IMR-90 (cell line): Measurements from ENCODE around the gene CFAP61. TPM values are rescaled to one million over a fixed set of nuclear protein-coding genes. Genes with fewer than 3 reads are reported as not detected.

Experiments used
- ATAC-seq: fragments of 200-7000 bp; cut with Tn5 transposase; 2 replicates; pipeline ENCODE4 v1.9.1; 2020; ENCODE audit warnings: low read depth, mild to moderate bottlenecking, moderate library complexity
- BruUV-seq: library from RNA; stranded (reverse); fragments of 400-500 nt; replicated peaks from 2 replicates; lab custom pipeline; 2021; lab: Mats Ljungman, UMichigan
- CTCF ChIA-PET: fragments of 300-600 bp; formaldehyde crosslinking; extraction: SDS; loops from one replicate; lab custom pipeline; 2021; ENCODE audit warnings: antibody characterized with exemption; lab: Yijun Ruan, JAX
- POLR2A ChIA-PET: fragments of 300-600 bp; sonication (Branson Sonifier 250); formaldehyde crosslinking; loops from one replicate; lab custom pipeline; 2022; ENCODE audit warnings: antibody characterized with exemption; ENCODE audit not compliant: unreplicated experiment; lab: Charles Lee
- DNase-seq: peaks from one replicate; pipeline ENCODE4 v3.0.0; 2013
- H2AFZ ChIP-seq: replicated peaks from 2 replicates; pipeline ENCODE3; 2013; ENCODE audit warnings: low read length, mild to moderate bottlenecking; ENCODE audit not compliant: poor library complexity
- H2AK5ac ChIP-seq: 2 replicates; pipeline ENCODE4 v1.6.1; 2013; ENCODE audit warnings: low read depth, low read length, inconsistent platforms
- H2AK9ac ChIP-seq: replicated peaks from 2 replicates; pipeline ENCODE3; 2013; ENCODE audit warnings: mild to moderate bottlenecking, low read depth, low read length, moderate library complexity; ENCODE audit not compliant: poor library complexity
- H2BK120ac ChIP-seq: 2 replicates; pipeline ENCODE4 v1.6.1; 2013; ENCODE audit warnings: low read depth, low read length, inconsistent platforms
- H2BK15ac ChIP-seq: 3 replicates; pipeline ENCODE4 v1.6.1; 2013; ENCODE audit warnings: low read depth, low read length, inconsistent platforms
- H2BK20ac ChIP-seq: 2 replicates; pipeline ENCODE4 v1.6.1; 2013; ENCODE audit warnings: low read depth, mild to moderate bottlenecking, inconsistent platforms, low read length, moderate library complexity
- H2BK5ac ChIP-seq: 2 replicates; pipeline ENCODE4 v1.6.1; 2013; ENCODE audit warnings: mild to moderate bottlenecking, low read depth, low read length, inconsistent platforms; ENCODE audit not compliant: poor library complexity, severe bottlenecking
- H3K14ac ChIP-seq: replicated peaks from 2 replicates; pipeline ENCODE4 v1.6.1; 2013; ENCODE audit warnings: low read depth, low read length, inconsistent platforms
- H3K18ac ChIP-seq: 2 replicates; pipeline ENCODE4 v1.6.1; 2013; ENCODE audit warnings: low read depth, low read length, control low read depth
- H3K23ac ChIP-seq: 2 replicates; pipeline ENCODE4 v1.6.1; 2013; ENCODE audit warnings: low read depth, low read length, inconsistent platforms
- H3K27ac ChIP-seq: 2 replicates; pipeline ENCODE4 v1.5.1; 2013; ENCODE audit warnings: mild to moderate bottlenecking, control low read depth, low read length; ENCODE audit not compliant: insufficient read depth
- H3K27me3 ChIP-seq: 2 replicates; pipeline ENCODE4 v1.6.1; 2013; ENCODE audit warnings: low read length; ENCODE audit not compliant: control insufficient read depth, insufficient read depth
- H3K36me3 ChIP-seq: 2 replicates; pipeline ENCODE4 v1.6.1; 2013; ENCODE audit warnings: low read length, mixed read lengths; ENCODE audit not compliant: control insufficient read depth, insufficient read depth
- H3K4ac ChIP-seq: 2 replicates; pipeline ENCODE4 v1.6.1; 2013; ENCODE audit warnings: low read depth, low read length, inconsistent platforms
- H3K4me1 ChIP-seq: 2 replicates; pipeline ENCODE4 v1.6.1; 2013; ENCODE audit warnings: low read length, mixed read lengths; ENCODE audit not compliant: control insufficient read depth, insufficient read depth
- H3K4me2 ChIP-seq: 2 replicates; pipeline ENCODE4 v1.6.1; 2013; ENCODE audit warnings: low read depth, mild to moderate bottlenecking, control low read depth, low read length, moderate library complexity
- H3K4me3 ChIP-seq: 2 replicates; pipeline ENCODE4 v1.5.1; 2013; ENCODE audit warnings: low read depth, mild to moderate bottlenecking, control low read depth, low read length, moderate library complexity; ENCODE audit not compliant: insufficient read depth
- H3K56ac ChIP-seq: 2 replicates; pipeline ENCODE4 v1.6.1; 2013; ENCODE audit warnings: low read length, inconsistent platforms; ENCODE audit not compliant: insufficient read depth; ENCODE audit errors: extremely low read depth
- H3K79me1 ChIP-seq, 2 experiments: 2 replicates each; pipeline ENCODE4 v1.6.1; 2013; ENCODE audit warnings: low read length in 2 of 2, inconsistent platforms in 1 of 2, low read depth in 1 of 2
- H3K9ac ChIP-seq: 2 replicates; pipeline ENCODE4 v1.6.1; 2013; ENCODE audit warnings: low read depth, low read length, control low read depth
- H3K9me1 ChIP-seq: 2 replicates; pipeline ENCODE4 v1.6.1; 2013; ENCODE audit warnings: low read length, inconsistent platforms; ENCODE audit not compliant: insufficient read depth
- H3K9me3 ChIP-seq: 2 replicates; pipeline ENCODE4 v1.6.1; 2013; ENCODE audit warnings: low read length; ENCODE audit not compliant: control insufficient read depth, insufficient read depth
- H4K20me1 ChIP-seq: 2 replicates; pipeline ENCODE4 v1.6.1; 2013; ENCODE audit warnings: low read length, inconsistent platforms; ENCODE audit not compliant: insufficient read depth
- H4K5ac ChIP-seq: 2 replicates; pipeline ENCODE4 v1.6.1; 2013; ENCODE audit warnings: mild to moderate bottlenecking, low read depth, low read length, control low read depth
- H4K8ac ChIP-seq, 2 experiments: 2 replicates each; pipeline ENCODE4 v1.6.1; 2013; ENCODE audit warnings: low read depth in 2 of 2, low read length in 2 of 2, control low read depth in 1 of 2, inconsistent platforms in 1 of 2
- H4K91ac ChIP-seq: 2 replicates; pipeline ENCODE4 v1.6.1; 2013; ENCODE audit warnings: low read depth, low read length, inconsistent platforms; ENCODE audit not compliant: insufficient read depth
- NFE2L2 ChIP-seq: fragments of 150-350 bp; IDR thresholded peaks from 2 replicates; pipeline ENCODE4 v1.6.1; 2016; ENCODE audit warnings: low read depth, mild to moderate bottlenecking, low read length
- WGBS, 2 experiments: methylation state at CpG; one replicate each; pipeline versions ENCODE4 v1.1.5 to v1.1.7; 2013; ENCODE audit warnings: missing lambda C conversion rate in 2 of 2; ENCODE audit not compliant: insufficient read length in 1 of 2; ENCODE audit errors: extremely low coverage in 2 of 2; 5-methylcytosine and 5-hydroxymethylcytosine counted together
- dilution Hi-C: fragments of 300-500 bp; cut with HindIII; formaldehyde crosslinking; loops from one replicate; pipeline ENCODE4 v1.14.3; 2018; ENCODE audit warnings: low sequenced_read_pairs; ENCODE audit not compliant: unreplicated experiment
- in situ Hi-C: fragments of 300-500 bp; cut with MboI; formaldehyde crosslinking; loops from 3 replicates; pipeline ENCODE4 v1.14.3; 2019; ENCODE audit warnings: low sequenced_read_pairs, inconsistent platforms, mixed read lengths
- intact Hi-C: fragments of 100-400 bp; cut with micrococcal nuclease; formaldehyde crosslinking; loops from 2 replicates; pipeline ENCODE4 v1.10.0; 2022
- polyA plus RNA-seq, 3 experiments: library from polyadenylated mRNA; depleted of rRNA; stranded (reverse); fragments of >200 nt; gene quantifications; 2 replicates each; pipeline ENCODE4 v1.2.3, GENCODE V29; 2012; ENCODE audit warnings: low replicate concordance in 1 of 3
- total RNA-seq: library from RNA; depleted of rRNA; stranded (reverse); fragments of >200 nt; gene quantifications from 2 replicates; pipeline ENCODE4 v1.2.3, GENCODE V29; 2012

CFAP61 gene
- total and polyA plus RNA-seq, 2 of the 4 experiments (the other 2 are of a cell fraction): 0.07 TPM; not detected in 1

GRCh38 chr20:20295621-20296498, 243.5 kb downstream of the CFAP61 start:
- Histone ChIP-seq H3K9ac (no peak overlapping the region), H2AK5ac (no peak overlapping the region), H3K9me1 (no peaks in the 10 kb centered on the region), H2BK20ac (no peak overlapping the region), H3K4me2 (no peak overlapping the region), H4K8ac (no peak overlapping the region), H2AFZ (no peak overlapping the region), H2BK120ac (no peak overlapping the region), H4K91ac (no peak overlapping the region), H3K4me1 (no peaks in the 10 kb centered on the region), H4K5ac (no peak overlapping the region), H3K27ac (no peak overlapping the region), H3K14ac (no peak overlapping the region), H2BK15ac (no peak overlapping the region), H3K56ac (no peak overlapping the region), H3K27me3 (no peaks in the 10 kb centered on the region), H3K4ac (no peak overlapping the region), H3K18ac (no peak overlapping the region), H2AK9ac (no peak overlapping the region), H3K9me3 (no peaks in the 10 kb centered on the region), H4K20me1 (no peaks in the 10 kb centered on the region), H3K79me1 (no peaks in the 10 kb centered on the region), H2BK5ac (no peak overlapping the region), H3K23ac (no peak overlapping the region), H3K4me3 (no peak overlapping the region), H3K36me3 (no peaks in the 10 kb centered on the region)
- POLR2A ChIA-PET: no interaction called here
- no TSS peak for BruUV-seq
- CTCF ChIA-PET: no interaction called here
- in situ Hi-C loops: no loop called here
- TF ChIP-seq NFE2L2: no peak
- intact Hi-C loops: no loop called here
- dilution Hi-C loops: no loop called here
- WGBS, 2 experiments: no CpG with 5 or more reads among the region's 6 CpGs
- DNase-seq: no peak
- ATAC-seq: no peak
